WTC11 (cell line): ENCODE data around the gene CEACAM19. TPM values are rescaled to one million over a fixed set of nuclear protein-coding genes. Genes with fewer than 3 reads are reported as not detected.

ENCODE experiments used
- ATAC-seq: fragments of 200-7000 bp; cut with Tn5 transposase; 2 replicates; pipeline ENCODE4 v1.10.0; 2021; ENCODE audit warnings: mild to moderate bottlenecking, moderate library complexity
- CTCF ChIA-PET: fragments of 300-600 bp; sonication (Branson Sonifier 250); formaldehyde crosslinking; loops from one replicate; lab custom pipeline; 2021; ENCODE audit warnings: antibody characterized with exemption; lab: Charles Lee
- POLR2A ChIA-PET: fragments of 350-600 bp; sonication (Branson Sonifier 250); formaldehyde crosslinking; loops from one replicate; lab custom pipeline; 2021; ENCODE audit warnings: antibody characterized with exemption; lab: Charles Lee
- DNase-seq: peaks from one replicate; pipeline ENCODE4 v3.0.0; 2021; ENCODE audit warnings: low spot score
- H3K27ac Mint-ChIP-seq: 2 replicates; pipeline ENCODE4 v1.8.0; 2021; ENCODE audit warnings: mixed read lengths
- H3K27me3 Mint-ChIP-seq: 2 replicates; pipeline ENCODE4 v1.8.0; 2021; ENCODE audit warnings: low read depth, mild to moderate bottlenecking, moderate library complexity, mixed read lengths
- H3K36me3 Mint-ChIP-seq: 2 replicates; pipeline ENCODE4 v1.8.0; 2021; ENCODE audit warnings: mixed read lengths
- H3K4me1 Mint-ChIP-seq: 2 replicates; pipeline ENCODE4 v1.8.0; 2022; ENCODE audit warnings: mixed read lengths
- H3K4me3 Mint-ChIP-seq: 2 replicates; pipeline ENCODE4 v1.8.0; 2021; ENCODE audit warnings: mild to moderate bottlenecking, moderate library complexity, mixed read lengths
- H3K9me3 Mint-ChIP-seq: 2 replicates; pipeline ENCODE4 v1.8.0; 2021; ENCODE audit warnings: mixed read lengths
- ELF4 ChIP-seq: sonication (generic); formaldehyde crosslinking; IDR thresholded peaks from 2 replicates; pipeline ENCODE4 v1.8.1; 2022; ENCODE audit warnings: low read depth, mild to moderate bottlenecking, moderate library complexity, missing genetic modification reagents
- ETV6 ChIP-seq: sonication (generic); formaldehyde crosslinking; IDR thresholded peaks from 2 replicates; pipeline ENCODE4 v1.8.1; 2022; ENCODE audit warnings: mild to moderate bottlenecking, missing genetic modification reagents
- FOXP1 ChIP-seq: sonication (generic); formaldehyde crosslinking; IDR thresholded peaks from 2 replicates; pipeline ENCODE4 v1.8.0; 2022; ENCODE audit warnings: missing genetic modification reagents, mild to moderate bottlenecking, moderate library complexity, borderline replicate concordance
- GTF2I ChIP-seq: fragments of 250-450 bp; sonication (Bioruptor Pico); conservative IDR thresholded peaks from 2 replicates; pipeline ENCODE4 v1.4.0; 2021; ENCODE audit warnings: mild to moderate bottlenecking
- MAX ChIP-seq: sonication (generic); formaldehyde crosslinking; IDR thresholded peaks from 2 replicates; pipeline ENCODE4 v1.8.0; 2022; ENCODE audit warnings: mild to moderate bottlenecking, missing genetic modification reagents
- STAT6 ChIP-seq: sonication (generic); formaldehyde crosslinking; conservative IDR thresholded peaks from 2 replicates; pipeline ENCODE4 v1.8.1; 2023; ENCODE audit warnings: mild to moderate bottlenecking, low read depth, missing genetic modification reagents, moderate library complexity
- ZNF423 ChIP-seq: fragments of 250-450 bp; sonication (Bioruptor Pico); IDR thresholded peaks from 2 replicates; pipeline ENCODE4 v2.1.2; 2022; ENCODE audit warnings: mild to moderate bottlenecking, moderate library complexity
- ZNF671 ChIP-seq: fragments of 250-450 bp; sonication (Bioruptor Pico); IDR thresholded peaks from 2 replicates; pipeline ENCODE4 v1.8.0; 2021; ENCODE audit warnings: mild to moderate bottlenecking
- total RNA-seq: library from RNA; stranded (reverse); gene quantifications from 3 replicates; pipeline ENCODE4 v1.2.3, GENCODE V29; 2021
- TF ChIP-seq, protein P1 (sequence below): sonication (generic); formaldehyde crosslinking; IDR thresholded peaks from 2 replicates; pipeline ENCODE4 v1.8.1; 2022; ENCODE audit warnings: missing genetic modification reagents, borderline replicate concordance
- TF ChIP-seq, protein P2 (sequence below): sonication (generic); formaldehyde crosslinking; conservative IDR thresholded peaks from 2 replicates; pipeline ENCODE4 v1.8.1; 2022; ENCODE audit warnings: mild to moderate bottlenecking, missing genetic modification reagents
- TF ChIP-seq, protein P3 (sequence below): sonication (generic); formaldehyde crosslinking; IDR thresholded peaks from 2 replicates; pipeline ENCODE4 v1.8.1; 2022; ENCODE audit warnings: low read depth, missing genetic modification reagents, borderline replicate concordance
- TF ChIP-seq, protein P4 (sequence below): fragments of 250-450 bp; sonication (Bioruptor Pico); conservative IDR thresholded peaks from 2 replicates; pipeline ENCODE4 v1.9.0; 2021; ENCODE audit warnings: mild to moderate bottlenecking

CEACAM19 gene
- total RNA-seq, 1 experiment from 2014 or later, result 2.9 TPM

DNA sequence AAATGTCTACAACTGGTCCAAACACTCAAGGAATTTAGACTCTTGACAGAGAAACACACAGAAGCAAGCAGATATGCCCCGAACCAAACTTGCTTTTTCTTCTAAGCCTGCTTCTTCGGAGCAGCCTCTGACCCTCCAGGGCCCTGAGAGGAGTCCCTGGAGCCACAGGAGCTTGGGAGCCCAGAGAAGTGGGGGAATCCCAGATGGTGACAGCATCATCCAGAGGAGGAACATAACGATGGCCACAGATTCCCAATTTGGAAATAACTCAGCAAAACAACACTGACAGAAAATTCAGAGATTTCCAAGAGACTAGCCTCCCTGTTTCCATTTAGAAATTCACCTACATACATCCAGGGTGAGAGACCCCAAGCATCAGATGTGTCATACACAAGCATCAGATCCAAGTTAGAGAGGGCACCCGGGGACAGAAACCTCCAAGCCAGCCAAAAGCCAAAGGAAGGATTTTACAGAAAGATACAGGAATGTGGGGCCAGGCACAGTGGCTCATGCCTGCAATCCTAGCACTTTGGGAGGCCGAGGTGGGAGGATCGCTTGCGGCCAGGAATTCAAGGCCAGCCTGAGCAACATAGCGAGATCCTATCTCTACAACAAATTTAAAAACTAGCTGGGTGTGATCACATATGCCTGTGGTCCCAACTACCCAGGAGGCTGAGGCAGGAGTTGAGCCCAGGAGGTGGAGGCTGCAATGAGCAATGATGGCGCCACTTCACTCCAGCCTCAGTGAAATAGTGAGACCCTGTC lies 29.6 kb upstream of the CEACAM19 start (continued):
- TF ChIP-seq, protein P1, sequence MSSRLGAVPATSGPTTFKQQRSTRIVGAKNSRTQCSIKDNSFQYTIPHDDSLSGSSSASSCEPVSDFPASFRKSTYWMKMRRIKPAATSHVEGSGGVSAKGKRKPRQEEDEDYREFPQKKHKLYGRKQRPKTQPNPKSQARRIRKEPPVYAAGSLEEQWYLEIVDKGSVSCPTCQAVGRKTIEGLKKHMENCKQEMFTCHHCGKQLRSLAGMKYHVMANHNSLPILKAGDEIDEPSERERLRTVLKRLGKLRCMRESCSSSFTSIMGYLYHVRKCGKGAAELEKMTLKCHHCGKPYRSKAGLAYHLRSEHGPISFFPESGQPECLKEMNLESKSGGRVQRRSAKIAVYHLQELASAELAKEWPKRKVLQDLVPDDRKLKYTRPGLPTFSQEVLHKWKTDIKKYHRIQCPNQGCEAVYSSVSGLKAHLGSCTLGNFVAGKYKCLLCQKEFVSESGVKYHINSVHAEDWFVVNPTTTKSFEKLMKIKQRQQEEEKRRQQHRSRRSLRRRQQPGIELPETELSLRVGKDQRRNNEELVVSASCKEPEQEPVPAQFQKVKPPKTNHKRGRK, result no peak
- TF ChIP-seq MAX (CRISPR knock-in tag) (no peak), ZNF423 (CRISPR knock-in tag) (no peak), STAT6 (CRISPR knock-in tag) (no peak)

DNA sequence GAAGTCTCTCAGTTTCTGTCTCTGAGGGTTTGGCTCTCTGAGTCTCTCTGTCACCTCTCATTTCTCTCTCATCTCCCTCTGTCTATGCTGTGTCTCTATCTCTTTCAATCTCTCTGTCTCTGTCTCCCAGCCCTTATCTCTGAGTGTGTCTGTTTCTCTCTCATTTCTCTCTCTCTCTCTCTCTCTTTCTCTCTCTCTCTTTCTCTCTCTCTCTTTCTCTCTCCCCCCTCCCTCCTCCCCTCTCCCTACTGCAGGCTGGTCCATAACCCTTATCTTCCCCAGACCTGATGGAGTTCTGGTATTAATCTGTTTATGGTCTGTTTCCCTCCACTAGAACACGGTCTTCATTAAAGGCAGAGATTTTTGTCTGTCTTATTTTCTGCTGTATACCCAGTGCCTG lies 28.9 kb upstream of the CEACAM19 start:
- Mint-ChIP-seq H3K36me3 (no peaks in the 10 kb centered on the region), H3K27ac (no peak overlapping the region), H3K9me3 (no peaks in the 10 kb centered on the region), H3K27me3 (peaks cover 24% of the 10 kb centered on the region), H3K4me1 (no peaks in the 10 kb centered on the region), H3K4me3 (no peak overlapping the region)
- ChIA-PET CTCF (interaction anchor here (1.0 to 4.3 kb wide), 2 partner anchors 33 to 71 kb away, joined by 4 to 22 read pairs; no protein-coding TSS in a partner anchor), POLR2A (no interaction called here)
- DNase-seq (no peak), ATAC-seq (no peak)
- TF ChIP-seq GTF2I (no peak), FOXP1 (CRISPR knock-in tag) (no peak), ETV6 (CRISPR knock-in tag) (no peak), ZNF671 (CRISPR knock-in tag) (no peak), ELF4 (no peak)
- TF ChIP-seq, protein P2, sequence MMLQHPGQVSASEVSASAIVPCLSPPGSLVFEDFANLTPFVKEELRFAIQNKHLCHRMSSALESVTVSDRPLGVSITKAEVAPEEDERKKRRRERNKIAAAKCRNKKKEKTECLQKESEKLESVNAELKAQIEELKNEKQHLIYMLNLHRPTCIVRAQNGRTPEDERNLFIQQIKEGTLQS (CRISPR knock-in tag), result no peak
- TF ChIP-seq, protein P3, sequence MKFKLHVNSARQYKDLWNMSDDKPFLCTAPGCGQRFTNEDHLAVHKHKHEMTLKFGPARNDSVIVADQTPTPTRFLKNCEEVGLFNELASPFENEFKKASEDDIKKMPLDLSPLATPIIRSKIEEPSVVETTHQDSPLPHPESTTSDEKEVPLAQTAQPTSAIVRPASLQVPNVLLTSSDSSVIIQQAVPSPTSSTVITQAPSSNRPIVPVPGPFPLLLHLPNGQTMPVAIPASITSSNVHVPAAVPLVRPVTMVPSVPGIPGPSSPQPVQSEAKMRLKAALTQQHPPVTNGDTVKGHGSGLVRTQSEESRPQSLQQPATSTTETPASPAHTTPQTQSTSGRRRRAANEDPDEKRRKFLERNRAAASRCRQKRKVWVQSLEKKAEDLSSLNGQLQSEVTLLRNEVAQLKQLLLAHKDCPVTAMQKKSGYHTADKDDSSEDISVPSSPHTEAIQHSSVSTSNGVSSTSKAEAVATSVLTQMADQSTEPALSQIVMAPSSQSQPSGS (CRISPR knock-in tag), result no peak
- TF ChIP-seq, protein P4, sequence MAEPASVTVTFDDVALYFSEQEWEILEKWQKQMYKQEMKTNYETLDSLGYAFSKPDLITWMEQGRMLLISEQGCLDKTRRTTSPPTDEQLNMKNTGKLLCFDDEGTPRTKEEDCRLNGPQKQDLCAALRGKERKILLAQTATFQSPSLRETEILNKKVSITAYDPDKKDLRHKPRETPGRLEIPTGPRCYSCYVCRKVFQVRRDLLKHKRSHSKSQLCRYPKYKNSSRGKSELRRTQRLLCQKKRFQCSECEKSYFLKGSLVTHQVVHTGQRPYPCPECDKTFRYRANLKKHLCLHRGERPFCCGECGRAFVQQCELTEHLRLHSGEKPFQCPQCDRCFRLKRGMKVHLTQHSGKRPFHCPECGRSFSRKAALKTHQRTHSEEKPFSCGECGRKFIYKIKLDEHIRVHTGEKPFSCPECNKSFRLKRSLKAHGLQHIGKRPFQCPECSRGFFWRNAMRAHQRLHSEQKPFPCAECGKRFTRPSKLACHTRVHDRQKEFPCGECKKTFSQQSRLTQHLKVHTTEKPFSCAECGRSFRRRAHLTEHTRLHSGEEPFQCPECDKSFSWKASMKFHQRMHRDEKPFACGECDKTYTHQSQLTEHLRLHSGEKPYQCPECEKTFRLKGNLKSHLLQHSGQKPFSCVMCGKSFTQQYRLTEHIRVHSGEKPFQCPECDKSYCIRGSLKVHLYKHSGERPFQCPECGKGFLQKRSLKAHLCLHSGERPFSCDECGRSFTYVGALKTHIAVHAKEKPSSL (CRISPR knock-in tag), result no peak
